Vagina (tissue), 2 donors: ENCODE data around the gene ULBP2. TPM values are rescaled to one million over a fixed set of nuclear protein-coding genes. Genes with fewer than 3 reads are reported as not detected.

Source experiments
- DNase-seq, 2 donors: peaks; one replicate each; pipeline ENCODE4 v3.0.0-alpha.2; 2017; ENCODE audit errors: extremely low spot score in 2 of 2
- H3K27ac ChIP-seq: fragments of 200-600 bp; sonication (generic); one replicate; pipeline ENCODE4 v1.5.1; 2019
- H3K27me3 ChIP-seq: fragments of 200-600 bp; sonication (generic); one replicate; pipeline ENCODE4 v1.5.1; 2019
- H3K36me3 ChIP-seq, 2 donors: fragments of 200-600 bp; sonication (generic); one replicate each; pipeline ENCODE4 v1.5.1; 2017 to 2019
- H3K4me1 ChIP-seq: fragments of 200-600 bp; sonication (generic); one replicate; pipeline ENCODE4 v1.5.1; 2019
- H3K4me3 ChIP-seq, 2 donors: fragments of 200-600 bp; sonication (generic); 1 replicate in 1 of 2; 2 replicates in 1 of 2; pipeline ENCODE4 v1.5.1; 2016 to 2019
- H3K9me3 ChIP-seq: fragments of 200-600 bp; sonication (generic); one replicate; pipeline ENCODE4 v1.5.1; 2019
- POLR2A ChIP-seq, 2 donors: fragments of 450-650 bp; IDR thresholded peaks; one replicate each; pipeline ENCODE4 v1.6.1; 2017; ENCODE audit warnings: antibody characterized with exemption in 2 of 2, mild to moderate bottlenecking in 2 of 2, moderate library complexity in 2 of 2
- POLR2AphosphoS5 ChIP-seq, 2 donors: sonication (generic); formaldehyde crosslinking; IDR thresholded peaks; one replicate each; pipeline ENCODE4 v1.9.0; 2017; ENCODE audit warnings: antibody characterized with exemption in 2 of 2, mild to moderate bottlenecking in 2 of 2, low read depth in 1 of 2; ENCODE audit not compliant: insufficient read depth in 1 of 2
- intact Hi-C: fragments of 100-400 bp; cut with DNase I; formaldehyde crosslinking; loops from one replicate; pipeline ENCODE4 v1.15.1; 2023
- total RNA-seq: library from RNA; depleted of rRNA; stranded (reverse); fragments of >200 nt; gene quantifications from one replicate; pipeline ENCODE4 v1.2.3, GENCODE V29; 2016
- TF ChIP-seq, protein P1 (sequence below), 3 experiments: fragments of 450-650 bp in 2 of 3; fragments of 200-600 bp in 1 of 3; sonication (generic) in 1 of 3; IDR thresholded peaks; one replicate each; pipeline ENCODE4 v1.5.1; 2017 to 2019; ENCODE audit warnings: antibody characterized with exemption in 3 of 3, mild to moderate bottlenecking in 2 of 3, moderate library complexity in 2 of 3

Gene ULBP2
- total RNA-seq, 1 donor from 2014 or later = not detected

DNA sequence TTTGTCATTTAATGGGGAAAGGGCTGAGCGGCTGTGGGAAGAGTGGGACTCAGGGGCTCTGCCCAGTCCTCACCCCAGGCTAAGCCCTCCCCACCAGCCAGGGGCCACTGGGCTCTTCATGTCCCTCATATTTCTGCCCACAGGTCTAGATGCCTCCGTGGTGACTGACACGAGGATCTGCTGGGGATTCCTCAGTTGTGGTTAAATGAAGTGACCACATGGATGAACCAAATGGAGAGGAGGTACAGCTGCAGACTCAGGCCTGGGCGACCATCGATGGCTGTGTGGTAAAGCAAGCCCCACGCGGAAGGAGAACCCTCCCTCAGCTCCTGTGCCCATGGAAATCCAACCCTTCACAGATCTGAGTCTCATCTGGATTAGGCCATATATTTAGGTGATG, 54.2 kb downstream of the ULBP2 start:
- no peak for DNase-seq
- peaks cover 3% of the 10 kb centered on the region for H3K27me3 ChIP-seq
- H3K9me3 ChIP-seq = no peaks in the 10 kb centered on the region
- no peak overlapping the region for H3K27ac ChIP-seq
- H3K4me3 ChIP-seq = no peak overlapping the region
- H3K4me1 ChIP-seq = peaks cover 5% of the 10 kb centered on the region
- TF ChIP-seq, protein P1, sequence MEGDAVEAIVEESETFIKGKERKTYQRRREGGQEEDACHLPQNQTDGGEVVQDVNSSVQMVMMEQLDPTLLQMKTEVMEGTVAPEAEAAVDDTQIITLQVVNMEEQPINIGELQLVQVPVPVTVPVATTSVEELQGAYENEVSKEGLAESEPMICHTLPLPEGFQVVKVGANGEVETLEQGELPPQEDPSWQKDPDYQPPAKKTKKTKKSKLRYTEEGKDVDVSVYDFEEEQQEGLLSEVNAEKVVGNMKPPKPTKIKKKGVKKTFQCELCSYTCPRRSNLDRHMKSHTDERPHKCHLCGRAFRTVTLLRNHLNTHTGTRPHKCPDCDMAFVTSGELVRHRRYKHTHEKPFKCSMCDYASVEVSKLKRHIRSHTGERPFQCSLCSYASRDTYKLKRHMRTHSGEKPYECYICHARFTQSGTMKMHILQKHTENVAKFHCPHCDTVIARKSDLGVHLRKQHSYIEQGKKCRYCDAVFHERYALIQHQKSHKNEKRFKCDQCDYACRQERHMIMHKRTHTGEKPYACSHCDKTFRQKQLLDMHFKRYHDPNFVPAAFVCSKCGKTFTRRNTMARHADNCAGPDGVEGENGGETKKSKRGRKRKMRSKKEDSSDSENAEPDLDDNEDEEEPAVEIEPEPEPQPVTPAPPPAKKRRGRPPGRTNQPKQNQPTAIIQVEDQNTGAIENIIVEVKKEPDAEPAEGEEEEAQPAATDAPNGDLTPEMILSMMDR (IDR thresholded peaks at IDR 0.05) = no peak
- TF ChIP-seq POLR2AphosphoS5 (IDR thresholded peaks at IDR 0.05; ENCODE audit: insufficient read depth in 1 of 2, low read depth in 1 of 2) (no peak), POLR2A (IDR thresholded peaks at IDR 0.05) (no peak)
- intact Hi-C loops = no loop called here
- no peaks in the 10 kb centered on the region for H3K36me3 ChIP-seq

Other genes with a start within 250 kb of the ULBP2 start
- gene LATS1, start 223.9 kb upstream of the ULBP2 start, total RNA-seq = 28.0 TPM
- 25.0 TPM for gene NUP43, start 195.5 kb upstream of the ULBP2 start, total RNA-seq
- gene PCMT1, start 192.3 kb upstream of the ULBP2 start, total RNA-seq = 105 TPM
- gene LRP11, start 77.7 kb upstream of the ULBP2 start, total RNA-seq = 35.1 TPM
- 27.5 TPM for gene RAET1E, start 43.9 kb upstream of the ULBP2 start, total RNA-seq
- gene RAET1G, start 18.9 kb upstream of the ULBP2 start, total RNA-seq = 4.9 TPM
- not detected for gene ULBP1, start 21.9 kb downstream of the ULBP2 start, total RNA-seq
- gene RAET1L, start 83.5 kb downstream of the ULBP2 start, total RNA-seq = 8.3 TPM
- 1.7 TPM for gene ULBP3, start 127.1 kb downstream of the ULBP2 start, total RNA-seq
- gene PPP1R14C, start 201.0 kb downstream of the ULBP2 start, total RNA-seq = 23.8 TPM